Tibial artery (tissue), 4 donors: ENCODE measurements around the gene IL1RAPL1.

Experiments
- DNase-seq, 2 donors: peaks; one replicate each; pipeline ENCODE4 v3.0.0-alpha.2; 2019
- H3K27ac ChIP-seq, 2 donors: fragments of 200-600 bp; sonication (generic) in 1 of 2; 1 replicate in 1 of 2; 2 replicates in 1 of 2; pipeline ENCODE4 v1.5.1; 2018 to 2019; ENCODE audit warnings: mild to moderate bottlenecking in 1 of 2
- H3K27me3 ChIP-seq, 2 donors: fragments of 200-600 bp; sonication (generic) in 1 of 2; one replicate each; pipeline versions ENCODE4 v1.5.1 to v1.6.0; 2016 to 2019
- H3K36me3 ChIP-seq, 3 donors: fragments of 200-600 bp; sonication (generic) in 2 of 3; one replicate each; pipeline ENCODE4 v1.5.1; 2016 to 2019; ENCODE audit warnings: mild to moderate bottlenecking in 2 of 3
- H3K4me1 ChIP-seq, 4 donors: fragments of 200-600 bp; sonication (generic) in 2 of 4; 1 replicate in 3 of 4; 2 replicates in 1 of 4; pipeline ENCODE4 v1.5.1; 2016 to 2019
- H3K4me3 ChIP-seq, 2 donors: fragments of 200-600 bp; sonication (generic) in 1 of 2; 1 replicate in 1 of 2; 2 replicates in 1 of 2; pipeline ENCODE4 v1.5.1; 2018 to 2019; ENCODE audit warnings: mild to moderate bottlenecking in 2 of 2
- H3K9me3 ChIP-seq, 3 donors: fragments of 200-600 bp; sonication (generic) in 1 of 3; one replicate each; pipeline ENCODE4 v1.5.1; 2016 to 2019
- CTCF ChIP-seq, 2 experiments: fragments of 200-600 bp in 1 of 2; fragments of 450-650 bp in 1 of 2; IDR thresholded peaks; one replicate each; pipeline ENCODE4 v1.5.1; 2017 to 2019; ENCODE audit warnings: antibody characterized with exemption in 2 of 2, mild to moderate bottlenecking in 1 of 2, moderate library complexity in 1 of 2
- intact Hi-C: fragments of 100-400 bp; cut with DNase I; formaldehyde crosslinking; loops from one replicate; pipeline ENCODE4 v1.15.0; 2023; ENCODE audit warnings: low total_unique reads

The IL1RAPL1 gene

GRCh38 chrX:28922106-28922505, 334.9 kb downstream of the IL1RAPL1 start:
- no peak overlapping the region for H3K4me3 ChIP-seq
- DNase-seq, result no peak
- no peak for TF ChIP-seq CTCF (IDR thresholded peaks at IDR 0.05)
- no peaks in the 10 kb centered on the region for H3K27me3 ChIP-seq
- H3K36me3 ChIP-seq, result no peaks in the 10 kb centered on the region
- intact Hi-C loops, result no loop called here
- no peaks in the 10 kb centered on the region for H3K4me1 ChIP-seq
- H3K9me3 ChIP-seq, result no peaks in the 10 kb centered on the region
- H3K27ac ChIP-seq, result no peak overlapping the region

- no peak overlapping the region for H3K27ac ChIP-seq
- no peak overlapping the region for H3K4me3 ChIP-seq
- no peak for TF ChIP-seq CTCF (IDR thresholded peaks at IDR 0.05)
- no peaks in the 10 kb centered on the region for H3K9me3 ChIP-seq
- no peaks in the 10 kb centered on the region for H3K27me3 ChIP-seq
- intact Hi-C loops, result no loop called here
- H3K4me1 ChIP-seq, result no peaks in the 10 kb centered on the region
- no peaks in the 10 kb centered on the region for H3K36me3 ChIP-seq
- DNase-seq, result no peak
Measured at GRCh38 chrX:28946846-28947245, 359.6 kb downstream of the IL1RAPL1 start.

- DNase-seq, result no peak
- intact Hi-C loops, result no loop called here
- no peaks in the 10 kb centered on the region for H3K27me3 ChIP-seq
- TF ChIP-seq CTCF (IDR thresholded peaks at IDR 0.05), result no peak
- H3K27ac ChIP-seq, result no peak overlapping the region
- H3K36me3 ChIP-seq, result no peaks in the 10 kb centered on the region
- H3K4me3 ChIP-seq, result no peak overlapping the region
- no peaks in the 10 kb centered on the region for H3K9me3 ChIP-seq
- no peaks in the 10 kb centered on the region for H3K4me1 ChIP-seq
Measured at GRCh38 chrX:28960063-28960462, 372.8 kb downstream of the IL1RAPL1 start.

GRCh38 chrX:28966331-28966730, 379.1 kb downstream of the IL1RAPL1 start:
- H3K4me1 ChIP-seq, result no peaks in the 10 kb centered on the region
- H3K27me3 ChIP-seq, result no peaks in the 10 kb centered on the region
- DNase-seq, result no peak
- H3K9me3 ChIP-seq, result no peaks in the 10 kb centered on the region
- no peak for TF ChIP-seq CTCF (IDR thresholded peaks at IDR 0.05)
- no peaks in the 10 kb centered on the region for H3K36me3 ChIP-seq
- no peak overlapping the region for H3K4me3 ChIP-seq
- intact Hi-C loops, result no loop called here
- no peak overlapping the region for H3K27ac ChIP-seq

GRCh38 chrX:28969126-28969525, 381.9 kb downstream of the IL1RAPL1 start:
- Histone ChIP-seq H3K4me1 (no peaks in the 10 kb centered on the region), H3K9me3 (no peaks in the 10 kb centered on the region), H3K27ac (no peak overlapping the region), H3K27me3 (no peaks in the 10 kb centered on the region), H3K36me3 (no peaks in the 10 kb centered on the region), H3K4me3 (no peak overlapping the region)
- DNase-seq, result no peak
- TF ChIP-seq CTCF (IDR thresholded peaks at IDR 0.05), result no peak
- intact Hi-C loops, result no loop called here

- no peak for TF ChIP-seq CTCF (IDR thresholded peaks at IDR 0.05)
- intact Hi-C loops, result no loop called here
Measured at GRCh38 chrX:28979877-28980276, 392.6 kb downstream of the IL1RAPL1 start.

More at GRCh38 chrX:28979877-28980276, 392.6 kb downstream of the IL1RAPL1 start:
- Histone ChIP-seq H3K27ac (no peak overlapping the region), H3K4me1 (no peaks in the 10 kb centered on the region), H3K4me3 (no peak overlapping the region), H3K9me3 (no peaks in the 10 kb centered on the region), H3K27me3 (no peaks in the 10 kb centered on the region), H3K36me3 (no peaks in the 10 kb centered on the region)
- DNase-seq, result no peak
